Psoas muscle (tissue), 8 donors: ENCODE measurements around the gene PLXDC1. TPM values are rescaled to one million over a fixed set of nuclear protein-coding genes. Genes with fewer than 3 reads are reported as not detected.
"Not testable (repeated sequence)": the region's sequence is repeated elsewhere in the genome, so short reads cannot be mapped to it uniquely, and the experiment has no call there.

Experiments used
- ATAC-seq, 4 donors: fragments of 200-7000 bp; cut with Tn5 transposase; one replicate each; pipeline ENCODE4 v1.9.1; 2020; ENCODE audit warnings: moderate library complexity in 3 of 4, mild to moderate bottlenecking in 2 of 4
- DNase-seq, 2 donors: peaks; one replicate each; pipeline ENCODE4 v3.0.0-alpha.2; 2020
- H3K27ac ChIP-seq: fragments of 200-600 bp; one replicate; pipeline ENCODE4 v1.8.0; 2022
- H3K27me3 ChIP-seq, 3 donors: fragments of 200-600 bp in 1 of 3; one replicate each; pipeline versions ENCODE4 v1.6.1 to v1.8.0; 2013 to 2022; ENCODE audit warnings: low read length in 2 of 3, mild to moderate bottlenecking in 2 of 3, moderate library complexity in 1 of 3; ENCODE audit not compliant: insufficient read depth in 3 of 3
- H3K36me3 ChIP-seq, 2 donors: fragments of 200-600 bp in 1 of 2; one replicate each; pipeline versions ENCODE4 v1.6.1 to v1.8.0; 2013 to 2022; ENCODE audit warnings: low read depth in 1 of 2, mild to moderate bottlenecking in 1 of 2, moderate library complexity in 1 of 2; ENCODE audit not compliant: insufficient read depth in 1 of 2
- H3K4me1 ChIP-seq: fragments of 200-600 bp; one replicate; pipeline ENCODE4 v1.8.0; 2022
- H3K4me3 ChIP-seq: fragments of 200-600 bp; one replicate; pipeline ENCODE4 v1.8.0; 2022; ENCODE audit warnings: mild to moderate bottlenecking
- H3K9me3 ChIP-seq: fragments of 200-600 bp; one replicate; pipeline ENCODE4 v1.8.0; 2022
- CTCF ChIP-seq: fragments of 200-600 bp; IDR thresholded peaks from one replicate; pipeline ENCODE4 v1.8.0; 2022; ENCODE audit warnings: antibody characterized with exemption
- whole genome bisulfite sequencing, 3 donors: extraction: QIAGEN DNeasy Blood & Tissue Kit; methylation state at CpG; one replicate each; pipeline versions ENCODE4 v1.1.6 to v1.1.7; 2013; 5-methylcytosine and 5-hydroxymethylcytosine counted together
- intact Hi-C, 2 donors: fragments of 100-400 bp; cut with DNase I; formaldehyde crosslinking; loops; one replicate each; pipeline versions ENCODE4 v1.11.0 to v1.14.2; 2022
- polyA plus RNA-seq, 3 donors: library from polyadenylated mRNA; stranded (reverse); fragments of 200-250 nt; gene quantifications; one replicate each; pipeline ENCODE4 v1.2.3, GENCODE V29; 2013
- total RNA-seq, 4 donors: library from RNA; stranded (reverse); fragmentation: NEBNext Ultra II Directional in 2 of 4; extraction: Animal tissue kit (Norgen Biotek cat#: 25700) in 2 of 4; gene quantifications; one replicate each; pipeline versions ENCODE4 v1.2.1 to v1.2.4, GENCODE V29; 2021 to 2023
- donor health status: healthy with polysubstance abuse.
- donor health status: DM: no; HTN: no; CAD: no; lungs with moderate emphysema.
- donor health status: Bipolar disorder and iron deficiency.
- donor health status: healthy.
- donor health status: DM: yes; HTN: yes; CAD: no.
- donor health status: DM: no; HTN: no; CAD: no.
- donor health status: DM: no; HTN: no; CAD: no.
- donor health status: DM: yes; HTN: yes; CAD: no.

PLXDC1 gene
- total and polyA plus RNA-seq, 7 donors: 2.3 to 9.2 (median 3.2) TPM

GRCh38 chr17:39169101-39169500 lies 17.7 kb upstream of the PLXDC1 start:
- Histone ChIP-seq H3K4me1 (peaks cover 11% of the 10 kb centered on the region), H3K27ac (no peak overlapping the region), H3K27me3 (no peaks in the 10 kb centered on the region), H3K4me3 (no peak overlapping the region), H3K9me3 (peaks cover 4% of the 10 kb centered on the region), H3K36me3 (no peaks in the 10 kb centered on the region)
- 82 to 89% (median 83%) methylated on average over 14 of the region's 14 CpGs for WGBS, 3 donors
- ATAC-seq (no peak), DNase-seq (no peak)
- no peak for TF ChIP-seq CTCF
- intact Hi-C loops: loop anchor here in 1 of 2 donors (10.0 kb wide), 1 partner anchor 66 kb away; no protein-coding TSS in a partner anchor

- not testable (repeated sequence) for H3K4me3 ChIP-seq, H3K4me1 ChIP-seq, ATAC-seq, H3K36me3 ChIP-seq, H3K9me3 ChIP-seq, H3K27me3 ChIP-seq, DNase-seq, H3K27ac ChIP-seq
- intact Hi-C loops: loop anchor here in 1 of 2 donors (10.0 kb wide), 1 partner anchor 66 kb away; no protein-coding TSS in a partner anchor
- WGBS, 3 donors: 93 to 96% (median 93%) methylated on average over 10 of the region's 10 CpGs
Measured at GRCh38 chr17:39168503-39168902, 17.1 kb upstream of the PLXDC1 start.

GRCh38 chr17:39167476-39167875 lies 16.0 kb upstream of the PLXDC1 start:
- intact Hi-C loops: loop anchor here in 1 of 2 donors (10.0 kb wide), 1 partner anchor 67 kb away; no protein-coding TSS in a partner anchor
- 36 to 64% (median 36%) methylated on average over 2 of the region's 2 CpGs for WGBS, 3 donors
- ATAC-seq: no peak

GRCh38 chr17:39166437-39167335 lies 15.2 kb upstream of the PLXDC1 start:
- no peak for ATAC-seq
- no peak for TF ChIP-seq CTCF
- Histone ChIP-seq H3K36me3 (no peaks in the 10 kb centered on the region), H3K4me3 (no peak overlapping the region), H3K4me1 (peaks cover 9% of the 10 kb centered on the region), H3K9me3 (peaks cover 4% of the 10 kb centered on the region), H3K27me3 (no peaks in the 10 kb centered on the region), H3K27ac (no peak overlapping the region)
- no peak for DNase-seq
- 63 to 69% (median 69%) methylated on average over 7 of the region's 7 CpGs for WGBS, 3 donors
- intact Hi-C loops: loop anchor here in 1 of 2 donors (10.0 kb wide), 1 partner anchor 68 kb away; no protein-coding TSS in a partner anchor

More at GRCh38 chr17:39167476-39167875, 16.0 kb upstream of the PLXDC1 start:
- Histone ChIP-seq H3K4me3 (no peak overlapping the region), H3K36me3 (no peaks in the 10 kb centered on the region), H3K27me3 (no peaks in the 10 kb centered on the region), H3K9me3 (peaks cover 4% of the 10 kb centered on the region), H3K4me1 (peaks cover 9% of the 10 kb centered on the region), H3K27ac (no peak overlapping the region)
- DNase-seq: no peak
- TF ChIP-seq CTCF: no peak

- no peak for TF ChIP-seq CTCF
- Histone ChIP-seq H3K4me3 (peak within 1 kb of the TSS; percentile 65), H3K27me3 (no peaks in the 10 kb centered on the region), H3K4me1 (peaks cover 9% of the 10 kb centered on the region), H3K36me3 (no peaks in the 10 kb centered on the region), H3K27ac (no peak within 1 kb of the TSS), H3K9me3 (peaks cover 4% of the 10 kb centered on the region)
- no peak for DNase-seq
- peak in 2 of 4 donors; percentile 5 to 18 for ATAC-seq
- intact Hi-C loops: loop anchor here in 1 of 2 donors (10.0 kb wide), 1 partner anchor 69 kb away; no protein-coding TSS in a partner anchor
- 62 to 72% (median 64%) methylated on average over 17 of the region's 17 CpGs for WGBS, 3 donors
Measured at GRCh38 chr17:39165841-39166349, 14.5 kb upstream of the PLXDC1 start, which contains the start of gene ARL5C. TSS of gene ARL5C (minus strand) at chr17:39166161. CDS start at chr17:39165760, 401 bp downstream.
